Sigmoid colon (tissue), 7 donors: ENCODE measurements around the gene NTRK1. TPM values are rescaled to one million over a fixed set of nuclear protein-coding genes. Genes with fewer than 3 reads are reported as not detected.

ENCODE experiments used
- DNase-seq: peaks from one replicate; pipeline ENCODE4 v3.0.0-alpha.2; 2019
- H3K27ac ChIP-seq, 4 donors: fragments of 200-600 bp; sonication (generic); one replicate each; pipeline ENCODE4 v1.5.1; 2016 to 2019; ENCODE audit warnings: mild to moderate bottlenecking in 1 of 4
- H3K27me3 ChIP-seq, 3 donors: fragments of 200-600 bp; sonication (generic); one replicate each; pipeline ENCODE4 v1.5.1; 2019; ENCODE audit warnings: mild to moderate bottlenecking in 1 of 3
- H3K36me3 ChIP-seq, 4 donors: fragments of 200-600 bp; sonication (generic); one replicate each; pipeline ENCODE4 v1.5.1; 2016 to 2019
- H3K4me1 ChIP-seq, 4 donors: fragments of 200-600 bp; sonication (generic); one replicate each; pipeline ENCODE4 v1.5.1; 2017 to 2019
- H3K4me3 ChIP-seq, 4 donors: fragments of 200-600 bp; sonication (generic); one replicate each; pipeline ENCODE4 v1.5.1; 2017 to 2019; ENCODE audit warnings: mild to moderate bottlenecking in 2 of 4, moderate library complexity in 1 of 4
- H3K9me3 ChIP-seq, 4 donors: fragments of 200-600 bp in 3 of 4; sonication (generic) in 3 of 4; one replicate each; pipeline versions ENCODE4 v1.5.1 to v1.6.1; 2013 to 2019
- EP300 ChIP-seq, 4 donors: sonication (generic); formaldehyde crosslinking; IDR thresholded peaks; one replicate each; pipeline ENCODE4 v1.6.1; 2017; ENCODE audit warnings: antibody characterized with exemption in 4 of 4
- POLR2A ChIP-seq, 2 donors: fragments of 450-650 bp; IDR thresholded peaks; one replicate each; pipeline ENCODE4 v1.6.1; 2016; ENCODE audit warnings: antibody characterized with exemption in 2 of 2, mild to moderate bottlenecking in 2 of 2, moderate library complexity in 2 of 2
- POLR2AphosphoS5 ChIP-seq, 4 donors: sonication (generic); formaldehyde crosslinking; IDR thresholded peaks; one replicate each; pipeline ENCODE4 v1.6.1; 2017; ENCODE audit warnings: antibody characterized with exemption in 4 of 4
- WGBS, 2 donors: extraction: QIAGEN DNeasy Blood & Tissue Kit; methylation state at CpG; one replicate each; pipeline ENCODE4 v1.1.7; 2013; 5-methylcytosine and 5-hydroxymethylcytosine counted together
- intact Hi-C: fragments of 100-400 bp; cut with DNase I; formaldehyde crosslinking; loops from one replicate; pipeline ENCODE4 v1.15.1; 2023
- polyA plus RNA-seq, 3 donors: library from polyadenylated mRNA; stranded (reverse); fragments of 200-250 nt; gene quantifications; one replicate each; pipeline ENCODE4 v1.2.3, GENCODE V29; 2013
- total RNA-seq, 4 donors: library from RNA; depleted of rRNA; stranded (reverse); fragments of >200 nt; gene quantifications; one replicate each; pipeline ENCODE4 v1.1.0, GENCODE V29; 2016
- TF ChIP-seq, protein P1 (sequence below), 4 experiments: fragments of 450-650 bp in 3 of 4; fragments of 200-600 bp in 1 of 4; IDR thresholded peaks; one replicate each; pipeline ENCODE4 v1.5.1; 2016 to 2019; ENCODE audit warnings: antibody characterized with exemption in 4 of 4, mild to moderate bottlenecking in 3 of 4, moderate library complexity in 2 of 4
- donor health status: healthy with polysubstance abuse.
- donor health status: Bipolar disorder and iron deficiency.
- donor health status: healthy.

Gene NTRK1
- total and polyA plus RNA-seq, 7 donors, result 0.42 to 4.9 (median 2.0) TPM; not detected in 1

DNA sequence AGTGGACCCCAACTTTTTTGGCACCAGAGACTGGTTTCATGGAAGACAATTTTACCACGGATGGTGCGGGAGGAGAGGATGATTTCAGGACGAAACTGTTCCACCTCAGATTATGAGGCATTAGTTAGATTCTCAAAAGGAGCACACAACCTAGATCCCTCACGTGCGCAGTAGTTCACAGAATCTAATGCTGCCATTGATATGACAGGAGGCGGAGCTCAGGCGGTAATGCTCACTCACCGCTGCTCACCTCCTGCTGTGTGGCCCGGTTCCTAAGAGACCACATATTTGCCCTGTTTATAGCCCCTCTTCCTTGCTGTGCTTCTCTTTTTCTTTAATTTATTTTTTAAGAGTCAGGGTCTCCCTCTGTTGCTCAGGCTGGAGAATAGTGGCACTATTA lies 4.6 kb downstream of the NTRK1 start:
- Histone ChIP-seq H3K4me3 (no peak overlapping the region), H3K27ac (no peak overlapping the region), H3K9me3 (no peaks in the 10 kb centered on the region), H3K36me3 (no peaks in the 10 kb centered on the region), H3K4me1 (peaks cover 0 to 10% (median 10%) of the 10 kb centered on the region in 4 donors), H3K27me3 (peaks cover 18 to 66% (median 46%) of the 10 kb centered on the region in 3 donors)
- no peak for DNase-seq
- intact Hi-C loops, result loop anchor here (10.0 kb wide), 1 partner anchor 140 kb away; the partner anchor contains the start of genes ISG20L2 and METTL25B
- TF ChIP-seq POLR2A (IDR thresholded peaks at IDR 0.05), result no peak
- TF ChIP-seq POLR2AphosphoS5 (IDR thresholded peaks at IDR 0.05), result no peak
- TF ChIP-seq, protein P1, sequence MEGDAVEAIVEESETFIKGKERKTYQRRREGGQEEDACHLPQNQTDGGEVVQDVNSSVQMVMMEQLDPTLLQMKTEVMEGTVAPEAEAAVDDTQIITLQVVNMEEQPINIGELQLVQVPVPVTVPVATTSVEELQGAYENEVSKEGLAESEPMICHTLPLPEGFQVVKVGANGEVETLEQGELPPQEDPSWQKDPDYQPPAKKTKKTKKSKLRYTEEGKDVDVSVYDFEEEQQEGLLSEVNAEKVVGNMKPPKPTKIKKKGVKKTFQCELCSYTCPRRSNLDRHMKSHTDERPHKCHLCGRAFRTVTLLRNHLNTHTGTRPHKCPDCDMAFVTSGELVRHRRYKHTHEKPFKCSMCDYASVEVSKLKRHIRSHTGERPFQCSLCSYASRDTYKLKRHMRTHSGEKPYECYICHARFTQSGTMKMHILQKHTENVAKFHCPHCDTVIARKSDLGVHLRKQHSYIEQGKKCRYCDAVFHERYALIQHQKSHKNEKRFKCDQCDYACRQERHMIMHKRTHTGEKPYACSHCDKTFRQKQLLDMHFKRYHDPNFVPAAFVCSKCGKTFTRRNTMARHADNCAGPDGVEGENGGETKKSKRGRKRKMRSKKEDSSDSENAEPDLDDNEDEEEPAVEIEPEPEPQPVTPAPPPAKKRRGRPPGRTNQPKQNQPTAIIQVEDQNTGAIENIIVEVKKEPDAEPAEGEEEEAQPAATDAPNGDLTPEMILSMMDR (IDR thresholded peaks at IDR 0.05), result no peak
- no peak for TF ChIP-seq EP300 (IDR thresholded peaks at IDR 0.05)
- WGBS, 2 donors, result 56 to 82% methylated on average over 9 of the region's 9 CpGs

DNA sequence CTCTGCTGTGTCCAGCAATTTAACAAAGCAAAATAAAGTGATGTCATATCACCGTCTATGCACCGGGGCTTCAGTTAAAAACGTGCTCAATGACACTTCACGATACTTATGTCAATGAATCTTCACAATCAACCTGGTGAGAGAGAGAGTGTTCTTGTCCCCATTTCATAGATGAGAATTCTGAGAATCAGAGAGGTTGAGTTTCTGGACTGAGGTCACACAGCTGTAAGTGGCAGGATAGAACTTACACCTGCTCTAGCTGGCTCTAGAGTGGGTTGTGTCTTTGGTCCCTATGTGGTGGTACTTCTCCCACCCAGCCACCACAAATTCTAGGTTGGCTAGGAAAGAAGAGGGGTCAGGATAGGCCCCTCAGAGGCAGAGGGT lies 5.2 kb downstream of the NTRK1 start:
- DNase-seq, result no peak
- Histone ChIP-seq H3K27me3 (peaks cover 12 to 60% (median 40%) of the 10 kb centered on the region in 3 donors), H3K9me3 (no peaks in the 10 kb centered on the region), H3K4me3 (no peak overlapping the region), H3K36me3 (no peaks in the 10 kb centered on the region), H3K4me1 (peaks cover 0 to 4% (median 4%) of the 10 kb centered on the region in 4 donors), H3K27ac (no peak overlapping the region)
- WGBS, 2 donors, result 57 to 79% methylated on average over 4 of the region's 4 CpGs
- intact Hi-C loops, result loop anchor here (10.0 kb wide), 1 partner anchor 141 kb away; the partner anchor contains the start of genes ISG20L2 and METTL25B
- no peak for TF ChIP-seq EP300 (IDR thresholded peaks at IDR 0.05)
- TF ChIP-seq, protein P1 (IDR thresholded peaks at IDR 0.05), result no peak
- TF ChIP-seq POLR2AphosphoS5 (IDR thresholded peaks at IDR 0.05), result no peak
- TF ChIP-seq POLR2A (IDR thresholded peaks at IDR 0.05), result no peak

DNA sequence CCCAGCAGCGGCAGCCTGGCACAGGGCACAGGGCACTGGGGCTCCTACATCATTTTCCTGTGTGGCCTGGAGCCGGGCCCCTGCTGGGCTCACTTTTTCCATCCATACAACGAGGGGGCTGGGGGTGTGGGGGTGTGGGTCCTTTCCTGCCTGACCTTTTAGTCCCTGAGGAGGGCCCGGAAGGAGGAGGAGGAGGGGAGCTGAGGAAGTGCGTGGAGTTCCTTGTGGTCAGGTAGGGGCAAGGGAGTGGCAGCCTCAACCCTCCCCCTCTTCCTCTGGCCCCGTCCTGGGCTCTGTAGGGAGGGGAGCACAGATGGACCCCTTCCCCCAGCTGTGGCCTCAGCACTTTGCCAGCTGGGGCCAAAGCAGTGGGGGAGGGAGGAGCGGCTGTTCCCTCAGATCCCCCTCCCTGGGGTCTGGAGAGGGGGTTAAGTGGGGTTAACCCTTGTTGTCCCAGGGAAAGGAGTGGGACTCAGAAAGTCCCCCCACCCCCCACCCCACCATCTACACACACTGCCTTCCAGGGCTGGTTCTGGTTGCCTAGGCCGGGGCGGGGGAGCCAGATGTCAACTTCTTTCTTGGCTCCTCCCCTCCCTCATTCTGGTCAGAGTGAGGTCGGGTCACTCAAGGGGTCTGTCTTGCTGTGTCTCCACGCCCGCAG lies 5.7 kb downstream of the NTRK1 start:
- intact Hi-C loops, result loop anchor here (10.0 kb wide), 1 partner anchor 142 kb away; the partner anchor contains the start of genes ISG20L2 and METTL25B
- Histone ChIP-seq H3K27me3 (peaks cover 7 to 55% (median 35%) of the 10 kb centered on the region in 3 donors), H3K27ac (no peak overlapping the region), H3K4me1 (no peaks in the 10 kb centered on the region), H3K4me3 (no peak overlapping the region), H3K36me3 (no peaks in the 10 kb centered on the region), H3K9me3 (no peaks in the 10 kb centered on the region)
- TF ChIP-seq POLR2AphosphoS5 (IDR thresholded peaks at IDR 0.05), result no peak
- TF ChIP-seq POLR2A (IDR thresholded peaks at IDR 0.05), result no peak
- 45% methylated on average over 12 of the region's 12 CpGs for WGBS, 2 donors
- DNase-seq, result no peak

GRCh38 chr1:156868341-156868740 lies 7.7 kb downstream of the NTRK1 start:
- H3K4me3 ChIP-seq, result no peak overlapping the region
- H3K4me1 ChIP-seq, result no peaks in the 10 kb centered on the region
- intact Hi-C loops, result loop anchor here (10.0 kb wide), 1 partner anchor 144 kb away; the partner anchor contains the start of genes ISG20L2 and METTL25B
- no peaks in the 10 kb centered on the region for H3K36me3 ChIP-seq
- DNase-seq, result no peak
- no peak overlapping the region for H3K27ac ChIP-seq
- TF ChIP-seq, protein P1 (IDR thresholded peaks at IDR 0.05), result no peak
- TF ChIP-seq EP300 (IDR thresholded peaks at IDR 0.05) (no peak), POLR2AphosphoS5 (IDR thresholded peaks at IDR 0.05) (no peak), POLR2A (IDR thresholded peaks at IDR 0.05) (no peak)
- 40 to 75% methylated on average over 13 of the region's 13 CpGs for WGBS, 2 donors
- H3K9me3 ChIP-seq, result no peaks in the 10 kb centered on the region
- H3K27me3 ChIP-seq, result peaks cover 0 to 35% (median 16%) of the 10 kb centered on the region in 3 donors

DNA sequence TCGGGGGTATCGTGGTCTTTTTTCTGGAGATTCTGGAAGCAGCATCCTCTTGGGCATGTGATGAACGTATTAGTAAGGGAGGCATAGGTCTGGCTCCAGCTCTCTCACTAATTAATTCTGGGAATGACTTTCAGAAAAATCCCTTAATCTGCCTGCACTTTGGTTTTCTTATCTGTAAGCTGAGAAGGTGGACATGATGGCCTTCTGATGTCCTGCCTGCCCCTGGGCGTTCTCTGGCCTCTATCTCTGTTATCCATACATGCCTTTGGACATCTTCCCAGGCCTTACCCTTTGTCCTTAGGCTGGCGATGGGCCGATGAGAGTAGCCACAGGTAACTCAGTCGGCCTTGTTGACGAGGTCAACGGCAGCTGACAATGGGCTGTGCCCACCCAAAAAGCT lies 8.8 kb downstream of the NTRK1 start:
- no peak for TF ChIP-seq EP300 (IDR thresholded peaks at IDR 0.05)
- TF ChIP-seq POLR2AphosphoS5 (IDR thresholded peaks at IDR 0.05), result no peak
- TF ChIP-seq POLR2A (IDR thresholded peaks at IDR 0.05), result no peak
- TF ChIP-seq, protein P1 (IDR thresholded peaks at IDR 0.05), result no peak
- Histone ChIP-seq H3K27ac (no peak overlapping the region), H3K4me1 (no peaks in the 10 kb centered on the region), H3K36me3 (no peaks in the 10 kb centered on the region), H3K9me3 (no peaks in the 10 kb centered on the region), H3K4me3 (no peak overlapping the region), H3K27me3 (peaks cover 0 to 24% (median 8%) of the 10 kb centered on the region in 3 donors)
- no peak for DNase-seq
- 86 to 91% methylated on average over 9 of the region's 9 CpGs for WGBS, 2 donors
- intact Hi-C loops, result loop anchor here (10.0 kb wide), 1 partner anchor 145 kb away; the partner anchor contains the start of genes ISG20L2 and METTL25B
